Amygdala (tissue), 56 donors: ENCODE data around the gene CHRNG.

Experiments
- DNase-seq, 56 donors: peaks; one replicate each; lab custom pipeline; 2025; lab: John Stamatoyannopoulos, UW

The CHRNG gene

DNA sequence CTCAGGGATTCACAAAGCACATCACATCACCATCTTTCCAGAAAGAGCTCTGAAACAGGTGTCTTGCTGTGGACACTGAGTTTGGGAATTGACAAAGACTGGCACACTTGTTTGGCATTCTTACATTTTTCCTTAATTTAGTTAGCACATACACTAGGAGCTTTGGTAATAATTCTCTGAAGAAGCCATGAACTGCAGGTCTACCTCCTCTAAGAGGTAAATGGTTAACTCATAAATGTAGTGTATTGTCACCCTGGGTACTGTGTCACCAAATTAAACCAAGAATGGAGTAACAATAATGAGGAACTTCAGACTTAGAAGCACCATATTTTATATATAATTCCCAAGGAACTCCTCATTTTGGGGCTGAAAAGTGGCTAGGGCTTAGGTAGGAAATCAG, 33.5 kb downstream of the CHRNG start:
- no peak for DNase-seq

DNA sequence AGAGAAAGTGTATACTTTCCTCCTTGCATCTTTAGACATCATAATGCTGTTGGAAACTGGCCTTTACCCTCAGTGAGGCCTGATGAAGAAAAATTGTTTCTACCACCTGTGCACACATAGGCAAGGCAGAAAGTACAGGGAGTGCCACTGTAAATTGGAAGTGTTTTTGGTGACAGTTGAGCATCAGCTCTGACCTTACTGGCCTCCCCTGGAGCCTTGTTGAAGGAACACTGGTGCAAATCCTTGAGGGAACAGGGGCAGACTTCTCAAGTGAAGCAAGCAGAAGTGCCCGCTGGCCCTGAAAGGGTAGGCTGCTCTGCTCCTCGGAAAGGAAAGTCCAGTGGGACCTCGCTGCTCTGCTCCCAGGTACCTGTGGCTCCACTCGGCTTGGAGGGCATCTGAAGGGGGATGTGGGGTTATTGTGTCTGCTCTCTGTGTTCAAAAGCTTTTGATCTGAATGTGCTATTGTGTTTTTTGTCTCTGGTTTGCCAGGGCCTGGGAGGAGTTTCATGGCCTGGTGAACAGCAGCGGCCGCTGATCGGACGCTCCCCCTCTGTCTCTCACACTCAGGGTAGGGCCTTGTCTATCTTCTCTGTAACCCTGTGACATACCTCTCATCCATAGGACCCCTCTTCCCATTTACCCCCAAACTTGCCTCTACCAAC, 34.4 kb downstream of the CHRNG start:
- DNase-seq = peak in 3 of 56 donors; percentile 7 to 37 (median 10)

GRCh38 chr2:232574674-232575403, 35.3 kb downstream of the CHRNG start:
- DNase-seq = no peak

GRCh38 chr2:232575404-232575746, 35.9 kb downstream of the CHRNG start:
- DNase-seq = no peak

- no peak for DNase-seq
Observed at GRCh38 chr2:232576995-232577394, 37.5 kb downstream of the CHRNG start.

DNA sequence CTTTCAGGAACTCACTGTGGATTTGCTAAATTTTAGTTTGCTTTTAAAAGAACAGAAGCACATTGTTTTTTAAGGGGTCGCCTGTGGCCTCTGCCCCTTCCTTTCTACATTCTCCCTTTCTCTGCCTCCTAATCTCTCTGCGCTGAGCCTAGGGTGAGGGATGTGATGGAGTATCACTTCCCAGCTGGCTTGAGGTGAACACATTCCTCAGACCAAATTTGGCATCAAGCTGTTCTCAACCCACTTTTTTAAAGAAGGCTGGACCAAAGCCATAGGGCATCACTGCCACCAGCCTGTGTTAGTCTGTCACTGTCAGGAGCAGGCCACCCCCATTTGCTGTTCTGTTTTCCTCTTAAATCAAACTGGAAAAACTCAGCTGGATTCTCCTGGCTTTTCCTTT, 38.3 kb downstream of the CHRNG start:
- no peak for DNase-seq

DNA sequence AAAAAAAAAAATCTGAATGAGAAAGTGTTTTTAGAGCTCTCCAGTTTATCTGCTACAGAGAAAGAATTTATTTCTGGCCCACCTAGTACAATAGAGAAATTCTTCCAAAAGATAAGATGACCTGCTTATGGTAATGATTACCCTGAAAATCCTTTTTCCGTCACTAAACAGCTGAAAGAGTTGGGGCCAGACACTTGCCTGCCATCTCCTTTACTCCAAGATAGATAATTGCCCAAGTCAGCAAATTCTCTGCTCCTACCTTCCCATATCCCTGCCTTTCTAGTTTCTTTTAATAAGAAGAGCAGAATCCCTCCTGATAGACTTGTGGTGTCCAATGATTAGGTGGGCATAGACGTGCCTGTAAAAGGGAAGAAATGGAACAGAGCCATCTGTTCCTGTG, 39.1 kb downstream of the CHRNG start:
- no peak for DNase-seq

GRCh38 chr2:232580648-232580981, 41.1 kb downstream of the CHRNG start:
- DNase-seq = no peak

- DNase-seq = no peak
Observed at GRCh38 chr2:232581725-232582124, 42.2 kb downstream of the CHRNG start.

GRCh38 chr2:232584238-232584637, 44.7 kb downstream of the CHRNG start:
- DNase-seq = no peak

DNA sequence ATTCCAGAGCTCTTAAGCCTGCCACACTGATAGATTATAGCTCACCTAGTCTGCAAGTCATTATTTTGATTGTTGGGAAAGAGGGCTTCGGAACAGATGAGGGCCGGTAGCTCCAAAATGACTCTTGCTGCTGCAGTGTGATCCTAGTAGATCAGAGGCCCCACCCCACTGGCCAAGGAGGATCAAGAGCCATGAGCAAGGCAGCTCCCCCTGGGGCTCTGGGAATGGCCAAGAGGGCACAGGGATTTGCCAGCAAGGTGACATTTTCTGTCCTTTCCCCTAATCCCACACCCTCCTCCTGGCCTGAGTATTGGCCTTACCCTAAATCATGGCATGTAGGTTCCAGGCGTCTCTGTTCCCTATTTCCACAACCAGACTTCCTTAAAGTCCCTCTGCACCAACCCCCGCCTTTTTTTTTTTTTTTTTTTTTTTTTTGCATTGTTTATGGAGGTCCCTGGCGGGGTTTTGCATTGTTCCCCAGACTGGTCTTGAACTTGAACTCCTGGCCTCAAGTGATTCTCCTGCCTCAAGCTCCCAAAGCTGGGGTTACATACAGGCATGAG, 47.5 kb downstream of the CHRNG start:
- DNase-seq = no peak

- DNase-seq = no peak
Observed at GRCh38 chr2:232587512-232587911, 48.0 kb downstream of the CHRNG start.

GRCh38 chr2:232588031-232588430, 48.5 kb downstream of the CHRNG start:
- DNase-seq = peak in 1 of 56 donors; percentile 11

DNA sequence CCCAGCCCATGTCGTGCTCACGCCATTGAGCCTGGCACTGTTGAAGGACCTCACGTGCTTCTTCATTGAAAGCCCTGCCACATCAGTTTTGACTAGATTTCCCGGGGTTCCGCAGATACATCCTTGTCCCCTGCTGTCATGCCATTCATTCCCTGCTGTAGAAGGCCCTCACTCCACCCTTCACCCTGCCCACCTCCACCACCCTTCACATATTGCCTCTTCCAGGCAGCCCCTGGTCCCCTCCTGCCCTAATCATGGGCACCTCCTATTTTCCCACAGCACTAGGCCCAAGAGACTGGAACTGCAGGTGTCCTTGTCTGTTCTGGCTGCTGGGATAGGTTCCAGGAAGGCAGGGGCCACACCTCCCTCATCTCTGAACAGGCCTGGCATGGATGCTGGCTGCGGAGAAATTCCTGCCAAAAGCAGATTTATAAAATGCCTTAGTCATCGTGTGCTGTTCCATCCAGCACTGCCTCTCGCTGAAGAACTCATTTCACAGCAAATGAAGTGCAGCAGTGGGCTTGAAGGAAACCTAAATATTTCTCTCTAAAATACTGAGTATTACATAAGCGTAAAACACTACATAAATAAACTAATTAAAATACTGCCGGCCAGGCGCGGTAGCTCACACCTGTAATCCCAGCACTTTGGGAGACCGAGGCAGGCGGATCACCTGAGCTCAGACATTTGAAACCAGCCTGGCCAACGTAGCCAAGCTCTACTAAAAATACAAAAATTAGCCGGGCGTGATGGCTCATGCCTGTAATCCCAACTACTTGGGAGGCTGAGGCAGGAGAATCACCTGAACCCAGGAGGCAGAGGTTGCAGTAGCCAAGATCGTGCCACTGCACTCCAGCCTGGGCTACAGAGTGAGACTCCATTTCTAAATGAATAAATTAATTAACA, 49.4 kb downstream of the CHRNG start:
- DNase-seq = peak in 30 of 56 donors; percentile 7 to 66 (median 33)

- DNase-seq = peak in 1 of 56 donors; percentile 35
Observed at GRCh38 chr2:232592772-232593395, 53.4 kb downstream of the CHRNG start.

DNA sequence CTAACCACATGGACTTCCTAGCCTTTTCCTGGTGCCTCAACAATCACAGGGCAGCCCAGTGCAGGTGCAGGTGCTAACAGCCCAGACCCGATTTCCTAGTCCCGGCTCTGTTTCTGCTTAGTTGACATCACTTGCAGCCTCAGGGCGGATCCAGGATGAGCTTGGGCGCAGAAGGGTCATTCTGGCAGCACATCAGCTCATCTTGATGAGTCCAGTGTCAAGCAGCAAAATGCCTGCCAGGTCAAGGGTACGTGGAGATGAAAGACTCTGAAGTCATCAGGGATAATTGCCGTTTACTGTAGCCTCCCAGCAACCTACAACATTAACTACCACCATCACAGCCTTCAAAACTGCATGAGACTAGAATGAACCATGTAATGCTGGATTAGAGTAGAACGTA, 54.5 kb downstream of the CHRNG start:
- DNase-seq = no peak
